ENCODE measurements around the gene NUDT1. TPM values are rescaled to one million over a fixed set of nuclear protein-coding genes. Genes with fewer than 3 reads are reported as not detected.

The NUDT1 gene
- polyA plus RNA-seq, 1 donor from 2014 or later = 52.1 TPM

DNA sequence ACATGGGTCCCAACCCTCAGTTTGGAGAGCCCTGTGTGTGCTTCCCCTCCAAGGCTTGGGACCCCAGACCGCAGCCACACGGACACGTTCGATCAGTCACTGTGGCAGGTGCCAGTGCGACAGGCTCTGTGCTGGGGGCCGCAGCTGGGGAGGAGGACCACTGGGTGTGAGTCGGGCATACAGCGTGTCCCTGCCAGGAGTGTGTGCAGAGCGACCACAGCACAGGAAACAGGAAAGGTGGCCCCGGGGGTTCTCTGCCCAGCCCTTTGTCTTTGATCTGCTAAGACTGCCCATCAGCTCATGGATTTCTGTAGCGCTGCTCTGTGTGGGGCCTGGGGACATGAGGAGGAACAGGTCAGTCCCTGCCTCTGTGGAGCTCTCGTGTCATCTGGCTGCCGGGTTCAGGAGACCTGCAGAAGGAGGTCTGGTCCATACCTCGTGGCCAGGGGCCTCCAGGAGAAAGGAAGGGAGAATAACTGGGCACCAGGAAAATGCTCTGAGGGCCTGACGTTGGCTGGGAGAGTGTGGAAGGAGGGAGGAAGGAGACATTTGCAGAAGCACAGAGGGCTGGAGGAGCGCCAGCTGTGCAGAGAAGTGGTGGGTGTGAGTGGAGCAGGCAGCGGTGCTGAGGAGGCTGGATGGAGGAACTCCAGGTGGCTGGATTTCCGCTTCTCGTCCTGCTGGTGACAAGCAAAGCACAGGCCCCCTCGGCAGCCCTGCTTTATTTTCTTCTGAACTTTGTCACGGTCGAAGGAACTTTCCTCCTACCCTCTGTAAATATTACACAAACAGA, 4.1 kb downstream of the NUDT1 start:
- no peaks in the 10 kb centered on the region for H3K9me3 Mint-ChIP-seq
- H3K4me1 Mint-ChIP-seq = peaks cover 11 to 24% (median 16%) of the 10 kb centered on the region in 3 donors
- peaks cover 3% of the 10 kb centered on the region for H3K36me3 Mint-ChIP-seq
- H3K27me3 Mint-ChIP-seq = no peaks in the 10 kb centered on the region
- H3K27ac Mint-ChIP-seq = peak overlapping the region; percentile 66 to 89 (median 81)
- peak overlapping the region in 2 of 4 donors; percentile 58 to 73 for H3K4me3 Mint-ChIP-seq

DNA sequence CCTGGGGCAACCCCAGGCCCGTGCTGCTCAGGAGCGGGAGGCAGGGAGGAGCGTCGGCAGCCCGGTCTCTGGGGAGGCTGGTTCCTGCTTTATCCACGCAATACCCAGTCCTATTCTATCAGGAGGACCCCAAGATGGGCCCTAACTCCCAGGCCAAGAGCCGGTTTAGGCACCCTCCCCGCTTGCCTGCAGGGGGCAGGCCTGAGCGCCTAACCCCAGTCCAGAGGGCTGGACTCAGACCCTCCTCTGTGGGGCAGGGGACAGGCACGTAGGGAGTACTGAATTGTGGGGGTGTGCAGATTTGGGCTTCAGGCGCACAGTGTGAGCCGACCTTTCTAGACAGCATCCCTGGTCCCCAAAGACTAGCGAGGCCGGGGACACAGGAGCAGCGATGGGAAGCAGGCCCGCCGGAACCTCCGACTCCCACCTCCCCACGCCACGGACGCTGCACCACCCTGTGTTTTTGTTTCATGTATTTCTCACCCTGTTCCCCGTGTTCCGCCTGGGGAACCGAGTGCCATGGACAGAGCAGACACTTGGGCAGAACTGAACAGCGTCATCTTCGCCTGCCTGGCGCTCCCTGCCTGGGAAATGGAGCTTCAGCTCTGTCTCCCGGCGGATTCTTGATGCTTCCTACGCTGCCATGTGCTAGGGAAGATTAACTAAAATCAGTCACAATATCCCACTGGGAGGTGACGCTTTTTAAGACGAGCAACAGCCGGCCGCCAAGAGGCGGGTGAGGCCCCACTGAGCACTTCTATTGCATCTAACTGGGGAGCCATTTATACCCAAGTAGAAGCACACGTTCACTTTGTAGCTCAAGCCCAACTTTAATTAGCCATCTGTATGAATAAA, 5.3 kb downstream of the NUDT1 start:
- Mint-ChIP-seq H3K9me3 (no peaks in the 10 kb centered on the region), H3K36me3 (peaks cover 3% of the 10 kb centered on the region), H3K4me3 (peak overlapping the region in 1 of 4 donors; percentile 52)

DNA sequence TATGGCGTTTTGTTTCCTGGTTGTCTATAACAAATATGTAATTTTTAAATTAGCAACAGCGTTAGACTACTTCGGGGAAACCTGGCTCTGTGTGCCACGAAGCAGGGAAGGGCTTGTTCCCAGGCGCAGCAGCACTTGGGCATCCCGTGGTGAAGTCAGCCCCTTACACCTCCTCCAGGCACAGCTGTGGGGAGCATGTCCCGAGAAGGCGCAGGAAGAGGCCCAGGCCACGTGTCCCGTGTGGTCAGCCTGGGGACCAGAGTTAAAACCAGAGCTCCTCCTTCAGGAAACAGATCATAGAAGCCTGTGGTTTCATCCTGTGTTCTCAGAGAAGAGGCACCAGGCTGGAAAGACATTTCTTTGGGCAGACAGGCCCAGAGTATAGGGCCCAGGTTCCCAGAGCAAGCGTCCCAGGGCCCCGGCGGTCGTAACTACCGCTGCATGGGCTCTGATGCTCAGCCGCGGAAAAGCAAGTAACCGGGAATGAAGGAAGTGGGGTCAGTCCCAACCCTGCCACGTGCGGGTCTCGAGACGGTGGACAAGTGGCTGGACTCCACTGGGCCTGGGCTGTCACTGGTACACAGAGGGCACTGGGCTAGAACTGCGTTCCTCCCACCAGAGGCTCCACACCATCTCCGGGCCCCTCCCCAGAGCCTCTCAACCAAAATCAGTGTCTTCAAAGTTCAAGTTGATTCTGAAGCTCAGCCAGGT, 7.1 kb downstream of the NUDT1 start:
- peak overlapping the region in 2 of 4 donors; percentile 35 to 76 for H3K4me3 Mint-ChIP-seq
- peak overlapping the region; percentile 26 to 92 (median 63) for H3K27ac Mint-ChIP-seq
- H3K4me1 Mint-ChIP-seq = peaks cover 8 to 19% (median 10%) of the 10 kb centered on the region in 3 donors
- no peaks in the 10 kb centered on the region for H3K27me3 Mint-ChIP-seq
- H3K9me3 Mint-ChIP-seq = no peaks in the 10 kb centered on the region
- peaks cover 3% of the 10 kb centered on the region for H3K36me3 Mint-ChIP-seq

More for the DNA sequence above, 5.3 kb downstream of the NUDT1 start:
- Mint-ChIP-seq H3K27ac (peak overlapping the region in 1 of 3 donors; percentile 55), H3K4me1 (peaks cover 11 to 23% (median 14%) of the 10 kb centered on the region in 3 donors), H3K27me3 (no peaks in the 10 kb centered on the region)

DNA sequence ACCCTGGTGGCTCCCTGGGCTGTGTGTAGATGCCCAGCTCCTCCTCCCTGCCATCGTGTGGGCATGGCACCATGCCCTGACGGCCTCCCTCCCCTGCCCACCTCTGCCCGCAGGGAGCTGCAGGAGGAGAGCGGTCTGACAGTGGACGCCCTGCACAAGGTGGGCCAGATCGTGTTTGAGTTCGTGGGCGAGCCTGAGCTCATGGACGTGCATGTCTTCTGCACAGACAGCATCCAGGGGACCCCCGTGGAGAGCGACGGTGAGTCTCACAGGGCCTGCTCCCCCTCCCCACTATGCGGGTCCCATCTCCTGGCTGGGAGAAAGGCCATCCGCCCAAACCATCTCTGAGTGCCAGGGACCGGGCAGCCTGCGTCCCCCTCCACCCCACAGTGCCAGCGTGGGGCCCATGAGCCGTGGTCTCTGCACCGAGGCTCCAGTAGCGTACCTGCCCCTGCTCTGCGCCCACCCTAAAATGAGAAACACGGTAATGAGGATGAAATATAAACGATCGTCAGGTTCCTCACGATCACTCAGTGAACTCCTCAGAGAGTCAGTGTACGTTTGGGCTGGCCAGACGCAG, 7.8 kb downstream of the NUDT1 start:
- H3K4me1 Mint-ChIP-seq = peaks cover 8 to 19% (median 10%) of the 10 kb centered on the region in 3 donors
- no peaks in the 10 kb centered on the region for H3K9me3 Mint-ChIP-seq
- H3K27ac Mint-ChIP-seq = peak overlapping the region in 1 of 3 donors; percentile 92
- H3K4me3 Mint-ChIP-seq = peak overlapping the region in 2 of 4 donors; percentile 17 to 38
- H3K36me3 Mint-ChIP-seq = peaks cover 3% of the 10 kb centered on the region
- H3K27me3 Mint-ChIP-seq = no peaks in the 10 kb centered on the region

DNA sequence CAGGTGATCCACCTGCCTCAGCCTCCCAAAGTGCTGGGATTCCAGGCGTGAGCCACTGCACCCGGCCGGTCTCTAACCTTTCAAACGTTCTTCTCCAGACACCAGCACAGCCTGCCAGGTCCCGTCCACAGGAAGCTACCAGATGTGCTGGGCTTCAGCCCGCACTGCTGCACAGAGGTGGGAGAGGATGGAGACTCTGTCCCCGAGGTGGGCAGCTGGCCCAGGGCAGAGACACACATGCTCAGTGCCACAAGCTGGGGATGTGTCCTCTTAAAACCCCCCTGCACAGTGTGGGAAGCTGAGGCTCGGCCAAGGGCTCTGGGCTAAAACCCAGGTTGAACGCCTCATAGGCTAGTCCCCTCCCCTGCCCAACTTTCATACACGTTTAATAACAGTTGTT, 9.4 kb downstream of the NUDT1 start:
- peaks cover 8 to 19% (median 13%) of the 10 kb centered on the region in 3 donors for H3K4me1 Mint-ChIP-seq
- H3K27ac Mint-ChIP-seq = no peak overlapping the region
- no peaks in the 10 kb centered on the region for H3K9me3 Mint-ChIP-seq
- peaks cover 6% of the 10 kb centered on the region for H3K36me3 Mint-ChIP-seq
- H3K4me3 Mint-ChIP-seq = peak overlapping the region in 1 of 4 donors; percentile 28
- no peaks in the 10 kb centered on the region for H3K27me3 Mint-ChIP-seq

GRCh38 chr7:2251841-2252771, 10.1 kb downstream of the NUDT1 start:
- H3K27ac Mint-ChIP-seq = peak overlapping the region in 1 of 3 donors; percentile 71
- H3K9me3 Mint-ChIP-seq = no peaks in the 10 kb centered on the region
- H3K4me3 Mint-ChIP-seq = no peak overlapping the region
- no peaks in the 10 kb centered on the region for H3K27me3 Mint-ChIP-seq
- H3K36me3 Mint-ChIP-seq = peaks cover 6% of the 10 kb centered on the region
- H3K4me1 Mint-ChIP-seq = peaks cover 8 to 19% (median 13%) of the 10 kb centered on the region in 3 donors

DNA sequence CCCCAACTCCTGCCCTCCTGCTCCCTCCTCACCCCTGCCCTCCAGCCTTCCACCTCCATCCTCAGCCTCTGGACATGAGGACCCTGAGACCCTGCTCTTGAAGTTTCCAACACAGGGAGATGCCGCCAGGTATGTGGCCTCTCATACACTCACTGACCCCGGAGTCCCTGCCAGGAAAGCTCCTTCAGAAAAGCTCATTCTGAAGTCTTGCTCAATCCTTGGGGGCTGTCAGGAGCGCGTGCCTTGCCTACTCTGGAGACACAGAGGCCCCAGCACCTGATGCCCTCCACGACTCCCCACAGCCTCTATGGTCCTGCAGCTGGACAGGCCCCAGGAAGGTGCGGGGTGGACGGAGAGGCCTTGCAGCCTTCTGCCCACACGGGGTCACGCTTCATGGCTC, 11.0 kb downstream of the NUDT1 start:
- peaks cover 8 to 17% (median 13%) of the 10 kb centered on the region in 3 donors for H3K4me1 Mint-ChIP-seq
- peaks cover 6% of the 10 kb centered on the region for H3K36me3 Mint-ChIP-seq
- no peaks in the 10 kb centered on the region for H3K9me3 Mint-ChIP-seq
- H3K27me3 Mint-ChIP-seq = no peaks in the 10 kb centered on the region
- H3K27ac Mint-ChIP-seq = peak overlapping the region in 1 of 3 donors; percentile 32
- peak overlapping the region in 1 of 4 donors; percentile 28 for H3K4me3 Mint-ChIP-seq

DNA sequence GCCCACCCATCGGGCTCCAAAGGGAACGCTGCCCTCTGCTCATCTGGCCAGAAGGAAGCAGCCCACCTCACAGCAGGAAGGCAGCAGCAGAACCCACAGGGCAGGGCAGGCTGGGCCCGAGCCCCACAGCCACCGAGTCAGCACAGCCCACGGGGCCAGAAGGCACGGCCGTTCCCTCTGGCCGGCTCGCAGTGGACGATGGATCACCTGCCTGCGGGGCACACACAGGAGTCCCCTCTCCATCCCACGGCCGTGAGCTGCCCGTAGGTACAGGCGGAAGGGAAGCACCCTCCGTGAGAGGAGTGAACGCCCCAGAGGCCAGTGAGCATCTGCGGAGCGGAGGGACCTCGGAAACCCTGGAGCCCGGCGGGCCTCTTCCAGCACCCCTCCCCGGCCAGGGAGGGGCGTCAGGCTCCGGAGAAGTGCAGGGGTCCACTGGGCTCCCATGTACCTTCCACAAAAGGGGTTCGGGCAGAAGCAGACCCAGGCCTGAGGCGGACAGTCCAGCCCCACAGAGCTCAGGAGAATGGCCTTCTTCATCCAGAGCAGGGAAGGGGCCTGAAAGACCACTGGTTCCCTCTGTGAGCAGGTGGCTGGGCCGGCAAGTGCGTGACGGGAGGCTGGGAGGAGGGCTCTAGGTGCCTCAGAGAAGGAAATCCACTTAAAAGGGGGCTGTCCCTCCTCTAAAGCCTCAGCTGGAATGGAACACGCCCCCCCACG, 11.7 kb downstream of the NUDT1 start:
- Mint-ChIP-seq H3K4me3 (no peak overlapping the region), H3K9me3 (no peaks in the 10 kb centered on the region), H3K27ac (no peak overlapping the region), H3K4me1 (peaks cover 8 to 14% (median 12%) of the 10 kb centered on the region in 3 donors), H3K36me3 (peaks cover 6% of the 10 kb centered on the region), H3K27me3 (no peaks in the 10 kb centered on the region)

- Mint-ChIP-seq H3K27ac (no peak overlapping the region), H3K36me3 (peaks cover 6% of the 10 kb centered on the region), H3K27me3 (no peaks in the 10 kb centered on the region), H3K4me3 (no peak overlapping the region), H3K9me3 (no peaks in the 10 kb centered on the region), H3K4me1 (peaks cover 8 to 17% (median 13%) of the 10 kb centered on the region in 3 donors)
These were observed 12.6 kb downstream of the NUDT1 start for GRCh38 chr7:2254429-2255144.

- peak overlapping the region; percentile 31 to 57 (median 39) for H3K27ac Mint-ChIP-seq
- peak overlapping the region in 1 of 4 donors; percentile 38 for H3K4me3 Mint-ChIP-seq
These were observed 13.4 kb downstream of the NUDT1 start for GRCh38 chr7:2255145-2256139.

GRCh38 chr7:2256306-2257045, 14.4 kb downstream of the NUDT1 start:
- peak overlapping the region in 1 of 4 donors; percentile 54 for H3K4me3 Mint-ChIP-seq
- H3K4me1 Mint-ChIP-seq = peaks cover 19 to 25% (median 24%) of the 10 kb centered on the region in 3 donors
- peaks cover 4% of the 10 kb centered on the region for H3K36me3 Mint-ChIP-seq
- no peaks in the 10 kb centered on the region for H3K27me3 Mint-ChIP-seq
- peaks cover 0 to 1% (median 0%) of the 10 kb centered on the region in 3 donors for H3K9me3 Mint-ChIP-seq
- H3K27ac Mint-ChIP-seq = peak overlapping the region in 2 of 3 donors; percentile 16 to 39

More at GRCh38 chr7:2255145-2256139, 13.4 kb downstream of the NUDT1 start:
- Mint-ChIP-seq H3K9me3 (peaks cover 0 to 1% (median 0%) of the 10 kb centered on the region in 3 donors), H3K36me3 (peaks cover 6% of the 10 kb centered on the region), H3K27me3 (no peaks in the 10 kb centered on the region), H3K4me1 (peaks cover 15 to 21% (median 18%) of the 10 kb centered on the region in 3 donors)
